ENCODE measurements around the gene CASP10. TPM values are rescaled to one million over a fixed set of nuclear protein-coding genes. Genes with fewer than 3 reads are reported as not detected.

Gene CASP10
- polyA plus RNA-seq, 1 of the 3 experiments (the other 2 are of a cell fraction), result 0.12 TPM

DNA sequence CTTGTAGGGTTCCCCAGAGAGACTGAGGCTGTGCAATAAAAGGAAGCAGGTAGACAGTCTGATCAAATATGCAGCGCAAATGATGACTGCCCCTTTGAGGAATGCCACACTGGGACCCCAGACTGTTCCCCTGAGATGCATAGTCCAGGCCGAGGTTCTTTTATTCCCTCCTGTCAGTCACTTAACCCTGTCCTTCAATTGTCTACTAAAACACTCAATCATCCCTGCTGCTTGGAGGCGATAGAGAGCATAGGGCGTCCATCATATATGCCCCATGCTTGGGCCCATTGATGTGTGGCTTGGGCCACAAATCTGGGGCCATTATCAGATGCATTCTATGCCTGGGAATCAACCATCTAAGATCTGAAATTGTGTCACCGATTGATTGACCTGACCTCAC is 61.9 kb downstream of the CASP10 start:
- H3K36me3 ChIP-seq (replicated peaks in 1 of 2; ENCODE audit: control insufficient read depth in 1 of 2, insufficient read depth in 2 of 2, low read length in 1 of 2), result no peaks in the 10 kb centered on the region
- H2AFZ ChIP-seq (ENCODE audit: low read depth), result no peak overlapping the region
- H3K9ac ChIP-seq, result no peak overlapping the region
- H3K27ac ChIP-seq (ENCODE audit: low read depth in 2 of 2, low read length in 1 of 2), result no peak overlapping the region
- H3K27me3 ChIP-seq (ENCODE audit: insufficient read depth), result no peaks in the 10 kb centered on the region
- TF ChIP-seq NRF1 (IDR thresholded peaks at IDR 0.05; ENCODE audit: low read depth, low read length), result no peak
- TF ChIP-seq, protein P1, sequence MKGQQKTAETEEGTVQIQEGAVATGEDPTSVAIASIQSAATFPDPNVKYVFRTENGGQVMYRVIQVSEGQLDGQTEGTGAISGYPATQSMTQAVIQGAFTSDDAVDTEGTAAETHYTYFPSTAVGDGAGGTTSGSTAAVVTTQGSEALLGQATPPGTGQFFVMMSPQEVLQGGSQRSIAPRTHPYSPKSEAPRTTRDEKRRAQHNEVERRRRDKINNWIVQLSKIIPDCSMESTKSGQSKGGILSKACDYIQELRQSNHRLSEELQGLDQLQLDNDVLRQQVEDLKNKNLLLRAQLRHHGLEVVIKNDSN (IDR thresholded peaks at IDR 0.05; ENCODE audit: borderline replicate concordance, low read depth), result no peak
- TF ChIP-seq RFX5 (IDR thresholded peaks at IDR 0.05; ENCODE audit: low read length), result no peak
- no peak for TF ChIP-seq MXI1 (IDR thresholded peaks at IDR 0.05; ENCODE audit: low read depth, low read length)
- TF ChIP-seq TEAD4 (IDR thresholded peaks at IDR 0.05; ENCODE audit: borderline replicate concordance, insufficient read depth), result no peak
- no peak for TF ChIP-seq TCF12 (IDR thresholded peaks at IDR 0.05)
- TF ChIP-seq GATA2 (CRISPR knock-in tag; IDR thresholded peaks at IDR 0.05), result no peak
- TF ChIP-seq SIN3A (IDR thresholded peaks at IDR 0.05; ENCODE audit: borderline replicate concordance, low read depth, low read length), result no peak
- no peak for TF ChIP-seq EZH2phosphoT487 (IDR thresholded peaks at IDR 0.05; ENCODE audit: borderline replicate concordance, low read depth)
- no peak for TF ChIP-seq CHD2 (IDR thresholded peaks at IDR 0.05; ENCODE audit: low read length, partially characterized antibody)
- no peaks in the 10 kb centered on the region for H3K9me2 ChIP-seq
- no peak overlapping the region for H3K4me2 ChIP-seq
- 0 out of 2 replicates have a peak, but pooled peaks cover 8% of the 10 kb centered on the region for H3K9me3 ChIP-seq
- 95% methylated on average over 5 of the region's 5 CpGs for WGBS (ENCODE audit: low lambda C conversion rate)
- no peaks in the 10 kb centered on the region for H4K20me1 ChIP-seq (ENCODE audit: insufficient read depth)
- CTCF ChIA-PET, result interaction anchor here (3.5 kb wide), 1 partner anchor 12 kb away, joined by 10 read pairs; no protein-coding TSS in a partner anchor
- no peak overlapping the region for H3K4me3 ChIP-seq (ENCODE audit: low read depth in 2 of 2, low read length in 1 of 2)
- no peaks in the 10 kb centered on the region for H3K79me2 ChIP-seq (ENCODE audit: insufficient read depth)
- no peaks in the 10 kb centered on the region for H3F3A ChIP-seq (replicated peaks; ENCODE audit: insufficient read depth)
- H3K4me1 ChIP-seq (ENCODE audit: control insufficient read depth in 1 of 2, insufficient read depth in 2 of 2, low read depth in 1 of 2, low read length in 1 of 2), result no peaks in the 10 kb centered on the region; a peak in 1 of 4 replicates
- POLR2A ChIA-PET, result no interaction called here
- no peak for DNase-seq

DNA sequence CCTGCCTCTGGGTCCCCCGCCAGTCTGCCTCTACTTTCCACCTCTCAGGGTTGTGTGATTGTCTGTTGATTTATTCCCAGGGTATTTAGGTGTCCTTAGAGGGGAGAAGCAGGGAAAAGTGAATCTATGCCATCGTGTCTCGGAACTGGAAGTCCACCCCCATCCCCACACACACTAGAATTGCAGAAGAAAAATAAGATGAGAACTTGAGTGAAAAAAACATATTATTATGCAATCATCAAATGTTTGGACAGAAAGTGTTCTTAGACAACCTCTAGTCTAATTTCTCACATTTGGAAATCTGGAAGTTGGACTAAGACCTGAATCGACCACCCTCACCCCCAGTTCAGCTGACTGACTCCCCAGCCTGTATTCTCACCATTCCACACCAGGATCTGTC is 63.3 kb downstream of the CASP10 start:
- TF ChIP-seq, protein P2, sequence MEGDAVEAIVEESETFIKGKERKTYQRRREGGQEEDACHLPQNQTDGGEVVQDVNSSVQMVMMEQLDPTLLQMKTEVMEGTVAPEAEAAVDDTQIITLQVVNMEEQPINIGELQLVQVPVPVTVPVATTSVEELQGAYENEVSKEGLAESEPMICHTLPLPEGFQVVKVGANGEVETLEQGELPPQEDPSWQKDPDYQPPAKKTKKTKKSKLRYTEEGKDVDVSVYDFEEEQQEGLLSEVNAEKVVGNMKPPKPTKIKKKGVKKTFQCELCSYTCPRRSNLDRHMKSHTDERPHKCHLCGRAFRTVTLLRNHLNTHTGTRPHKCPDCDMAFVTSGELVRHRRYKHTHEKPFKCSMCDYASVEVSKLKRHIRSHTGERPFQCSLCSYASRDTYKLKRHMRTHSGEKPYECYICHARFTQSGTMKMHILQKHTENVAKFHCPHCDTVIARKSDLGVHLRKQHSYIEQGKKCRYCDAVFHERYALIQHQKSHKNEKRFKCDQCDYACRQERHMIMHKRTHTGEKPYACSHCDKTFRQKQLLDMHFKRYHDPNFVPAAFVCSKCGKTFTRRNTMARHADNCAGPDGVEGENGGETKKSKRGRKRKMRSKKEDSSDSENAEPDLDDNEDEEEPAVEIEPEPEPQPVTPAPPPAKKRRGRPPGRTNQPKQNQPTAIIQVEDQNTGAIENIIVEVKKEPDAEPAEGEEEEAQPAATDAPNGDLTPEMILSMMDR (IDR thresholded peaks at IDR 0.05), result no peak
- TF ChIP-seq MEF2A (IDR thresholded peaks at IDR 0.05; ENCODE audit: borderline replicate concordance, low read depth) (no peak), TCF12 (IDR thresholded peaks at IDR 0.05) (no peak), RXRA (IDR thresholded peaks at IDR 0.05; ENCODE audit: borderline replicate concordance, low read depth) (no peak), NRF1 (IDR thresholded peaks at IDR 0.05; ENCODE audit: low read depth, low read length) (no peak), JUND (IDR thresholded peaks at IDR 0.05) (no peak), POLR2AphosphoS5 (IDR thresholded peaks at IDR 0.05; ENCODE audit: low read depth, low read length) (no peak), ELF1 (IDR thresholded peaks at IDR 0.05) (no peak), EZH2phosphoT487 (IDR thresholded peaks at IDR 0.05; ENCODE audit: borderline replicate concordance, low read depth) (no peak), RCOR1 (IDR thresholded peaks at IDR 0.05; ENCODE audit: low read length) (no peak), GABPA (IDR thresholded peaks at IDR 0.05; ENCODE audit: low read depth) (no peak), RFX5 (IDR thresholded peaks at IDR 0.05; ENCODE audit: low read length) (no peak), NFIC (IDR thresholded peaks at IDR 0.05; ENCODE audit: borderline replicate concordance) (no peak)
- TF ChIP-seq, protein P3, sequence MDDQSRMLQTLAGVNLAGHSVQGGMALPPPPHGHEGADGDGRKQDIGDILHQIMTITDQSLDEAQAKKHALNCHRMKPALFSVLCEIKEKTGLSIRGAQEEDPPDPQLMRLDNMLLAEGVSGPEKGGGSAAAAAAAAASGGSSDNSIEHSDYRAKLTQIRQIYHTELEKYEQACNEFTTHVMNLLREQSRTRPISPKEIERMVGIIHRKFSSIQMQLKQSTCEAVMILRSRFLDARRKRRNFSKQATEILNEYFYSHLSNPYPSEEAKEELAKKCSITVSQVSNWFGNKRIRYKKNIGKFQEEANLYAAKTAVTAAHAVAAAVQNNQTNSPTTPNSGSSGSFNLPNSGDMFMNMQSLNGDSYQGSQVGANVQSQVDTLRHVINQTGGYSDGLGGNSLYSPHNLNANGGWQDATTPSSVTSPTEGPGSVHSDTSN (IDR thresholded peaks at IDR 0.05), result no peak
- Histone ChIP-seq H3K79me2 (ENCODE audit: insufficient read depth) (no peaks in the 10 kb centered on the region), H3K4me2 (no peak overlapping the region), H3K27ac (ENCODE audit: low read depth in 2 of 2, low read length in 1 of 2) (no peak overlapping the region), H3K27me3 (ENCODE audit: insufficient read depth) (no peaks in the 10 kb centered on the region), H3K4me3 (ENCODE audit: low read depth in 2 of 2, low read length in 1 of 2) (no peak overlapping the region), H4K20me1 (ENCODE audit: insufficient read depth) (no peaks in the 10 kb centered on the region), H3K9me2 (no peaks in the 10 kb centered on the region), H3K9ac (no peak overlapping the region), H3K4me1 (ENCODE audit: control insufficient read depth in 1 of 2, insufficient read depth in 2 of 2, low read depth in 1 of 2, low read length in 1 of 2) (no peaks in the 10 kb centered on the region; a peak in 1 of 4 replicates), H3F3A (replicated peaks; ENCODE audit: insufficient read depth) (no peaks in the 10 kb centered on the region), H3K36me3 (replicated peaks in 1 of 2; ENCODE audit: control insufficient read depth in 1 of 2, insufficient read depth in 2 of 2, low read length in 1 of 2) (no peaks in the 10 kb centered on the region), H3K9me3 (0 out of 2 replicates have a peak, but pooled peaks cover 8% of the 10 kb centered on the region), H2AFZ (ENCODE audit: low read depth) (no peak overlapping the region)
- no peak for DNase-seq
- CTCF ChIA-PET, result interaction anchor here (1.4 kb wide), 1 partner anchor 117 kb away, joined by 4 read pairs; no protein-coding TSS in a partner anchor
- 94% methylated on average over 3 of the region's 4 CpGs for WGBS (ENCODE audit: low lambda C conversion rate)
- POLR2A ChIA-PET, result interaction anchor here (1.5 kb wide), 1 partner anchor 13 kb away, joined by 3 read pairs; the partner anchor contains the start of gene CASP8

Data from SK-N-SH (cell line).